Glomerular visceral epithelial cell (primary cell): ENCODE measurements around the gene CSF1R.

Experiments
- DNase-seq: peaks from one replicate; pipeline ENCODE4 v3.0.0-alpha.2; 2016; ENCODE audit errors: extremely low spot score

CSF1R gene

GRCh38 chr5:150085950-150086715 is at the start of gene CSF1R:
CSF1R (minus strand) TSS chr5:150086554; CDS start chr5:150086427, 127 bp downstream.
- no peak for DNase-seq

GRCh38 chr5:150135557-150136304 is 49.4 kb upstream of the CSF1R start:
- DNase-seq: no peak

- DNase-seq: no peak
These were observed 47.8 kb upstream of the CSF1R start for GRCh38 chr5:150134198-150134588.

GRCh38 chr5:150133581-150134197 is 47.3 kb upstream of the CSF1R start:
- DNase-seq: no peak

GRCh38 chr5:150132740-150133139 is 46.4 kb upstream of the CSF1R start:
- no peak for DNase-seq

GRCh38 chr5:150131978-150132694 is 45.8 kb upstream of the CSF1R start:
- no peak for DNase-seq

- DNase-seq: no peak
These were observed 45.1 kb upstream of the CSF1R start for GRCh38 chr5:150131461-150131860.

- DNase-seq: no peak
These were observed 44.2 kb upstream of the CSF1R start for GRCh38 chr5:150130493-150130922.

GRCh38 chr5:150129813-150130492 is 43.6 kb upstream of the CSF1R start:
- peak; percentile 75 for DNase-seq

- no peak for DNase-seq
These were observed 43.1 kb upstream of the CSF1R start for GRCh38 chr5:150129454-150129812.

GRCh38 chr5:150126921-150127265 is 40.5 kb upstream of the CSF1R start:
- no peak for DNase-seq

GRCh38 chr5:150126199-150126920 is 40.0 kb upstream of the CSF1R start:
- no peak for DNase-seq

- DNase-seq: no peak
These were observed 39.0 kb upstream of the CSF1R start for GRCh38 chr5:150125334-150125733.

GRCh38 chr5:150124596-150124995 is 38.2 kb upstream of the CSF1R start:
- no peak for DNase-seq

GRCh38 chr5:150124111-150124557 is 37.8 kb upstream of the CSF1R start:
- no peak for DNase-seq

- DNase-seq: no peak
These were observed 37.2 kb upstream of the CSF1R start for GRCh38 chr5:150123542-150123941.

- DNase-seq: no peak
These were observed 36.5 kb upstream of the CSF1R start for GRCh38 chr5:150122536-150123481.

- peak; percentile 28 for DNase-seq
These were observed 35.8 kb upstream of the CSF1R start for GRCh38 chr5:150122158-150122510.

GRCh38 chr5:150121448-150122157 is 35.2 kb upstream of the CSF1R start:
- no peak for DNase-seq
